Measurements from ENCODE around the gene TBX1. TPM values are rescaled to one million over a fixed set of nuclear protein-coding genes. Genes with fewer than 3 reads are reported as not detected.

TBX1 gene
- total RNA-seq, 1 donor = not detected

GRCh38 chr22:19714312-19715187 lies 46.0 kb upstream of the TBX1 start, which contains the start of gene SEPTIN5:
Gene SEPTIN5 (plus strand): TSS chr22:19714503. CDS start chr22:19714589, 86 bp downstream.
- H4K20me1 ChIP-seq (ENCODE audit: insufficient read depth, low read length) = peaks cover 4% of the 10 kb centered on the region
- H3K36me3 ChIP-seq (ENCODE audit: insufficient read depth, low read length) = no peaks in the 10 kb centered on the region
- H3K9me3 ChIP-seq (ENCODE audit: low read depth, low read length) = no peaks in the 10 kb centered on the region
- peaks cover 4% of the 10 kb centered on the region for H3K4me1 ChIP-seq (ENCODE audit: insufficient read depth, low read length)
- TF ChIP-seq, protein P1, sequence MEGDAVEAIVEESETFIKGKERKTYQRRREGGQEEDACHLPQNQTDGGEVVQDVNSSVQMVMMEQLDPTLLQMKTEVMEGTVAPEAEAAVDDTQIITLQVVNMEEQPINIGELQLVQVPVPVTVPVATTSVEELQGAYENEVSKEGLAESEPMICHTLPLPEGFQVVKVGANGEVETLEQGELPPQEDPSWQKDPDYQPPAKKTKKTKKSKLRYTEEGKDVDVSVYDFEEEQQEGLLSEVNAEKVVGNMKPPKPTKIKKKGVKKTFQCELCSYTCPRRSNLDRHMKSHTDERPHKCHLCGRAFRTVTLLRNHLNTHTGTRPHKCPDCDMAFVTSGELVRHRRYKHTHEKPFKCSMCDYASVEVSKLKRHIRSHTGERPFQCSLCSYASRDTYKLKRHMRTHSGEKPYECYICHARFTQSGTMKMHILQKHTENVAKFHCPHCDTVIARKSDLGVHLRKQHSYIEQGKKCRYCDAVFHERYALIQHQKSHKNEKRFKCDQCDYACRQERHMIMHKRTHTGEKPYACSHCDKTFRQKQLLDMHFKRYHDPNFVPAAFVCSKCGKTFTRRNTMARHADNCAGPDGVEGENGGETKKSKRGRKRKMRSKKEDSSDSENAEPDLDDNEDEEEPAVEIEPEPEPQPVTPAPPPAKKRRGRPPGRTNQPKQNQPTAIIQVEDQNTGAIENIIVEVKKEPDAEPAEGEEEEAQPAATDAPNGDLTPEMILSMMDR (IDR thresholded peaks at IDR 0.05; ENCODE audit: extremely low read depth, low read depth, low read length) = no peak
- H3K4me2 ChIP-seq (ENCODE audit: insufficient read depth, low read length) = peak within 1 kb of the TSS; percentile 81
- peak within 1 kb of the TSS; percentile 65 for H2AFZ ChIP-seq (ENCODE audit: low read length)
- peak; percentile 92 for DNase-seq (ENCODE audit: insufficient read length, low spot score, missing footprints)
- H3K27me3 ChIP-seq (ENCODE audit: insufficient read depth, low read length) = peaks cover 14% of the 10 kb centered on the region
- peak within 1 kb of the TSS; percentile 70 for H3K4me3 ChIP-seq (ENCODE audit: insufficient read depth, low read length)
- no peak within 1 kb of the TSS for H3K27ac ChIP-seq (ENCODE audit: low read depth, low read length)
- no peaks in the 10 kb centered on the region for H3K79me2 ChIP-seq (ENCODE audit: insufficient read depth, low read length)

- peak; percentile 72 for DNase-seq (ENCODE audit: insufficient read length, low spot score, missing footprints)
- no peak overlapping the region for H2AFZ ChIP-seq (ENCODE audit: low read length)
Observed at GRCh38 chr22:19715188-19715930, 45.2 kb upstream of the TBX1 start.

DNA sequence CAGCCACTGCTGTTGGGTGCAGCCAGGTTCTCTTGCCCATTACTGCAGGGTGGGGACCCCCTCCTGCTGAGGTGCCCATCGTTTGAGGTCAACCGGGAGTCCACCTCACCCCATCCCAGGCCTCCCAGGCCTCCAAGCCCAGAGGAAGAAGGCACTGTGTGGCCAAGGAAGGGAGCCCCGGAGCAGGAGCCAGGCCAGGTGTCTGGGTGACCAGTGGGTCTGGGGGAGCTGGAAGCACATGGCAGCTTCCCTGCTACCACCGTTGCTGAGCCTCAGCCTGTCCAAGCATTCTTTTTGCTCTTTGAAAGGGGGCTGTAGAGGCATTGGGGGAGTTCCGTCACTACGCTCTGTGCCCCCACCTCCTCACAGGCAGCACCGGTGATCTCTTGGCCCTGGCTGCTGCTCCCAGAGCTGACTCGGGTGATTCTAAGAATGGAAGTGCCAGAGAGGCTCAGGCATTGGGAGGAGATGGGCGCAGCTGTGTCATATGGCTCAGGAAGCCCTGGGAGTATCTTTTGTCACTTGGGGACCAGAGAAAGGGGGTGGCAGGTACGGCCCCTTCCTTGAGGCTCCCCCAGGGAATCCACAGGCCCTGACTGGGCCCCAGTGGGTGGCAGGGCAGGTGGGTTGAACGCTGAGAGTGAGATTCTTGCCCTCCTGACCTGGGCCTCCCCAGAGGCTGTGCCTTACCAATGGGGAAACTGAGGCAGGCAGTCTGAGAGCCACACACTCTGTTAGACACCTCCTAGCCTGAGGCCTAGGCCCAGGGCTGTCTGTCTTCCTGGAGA lies 44.3 kb upstream of the TBX1 start:
- Histone ChIP-seq H3K36me3 (ENCODE audit: insufficient read depth, low read length) (no peaks in the 10 kb centered on the region), H3K9me3 (ENCODE audit: low read depth, low read length) (no peaks in the 10 kb centered on the region), H3K79me2 (ENCODE audit: insufficient read depth, low read length) (no peaks in the 10 kb centered on the region), H3K27ac (ENCODE audit: low read depth, low read length) (no peak overlapping the region), H3K4me1 (ENCODE audit: insufficient read depth, low read length) (peaks cover 4% of the 10 kb centered on the region), H4K20me1 (ENCODE audit: insufficient read depth, low read length) (peaks cover 9% of the 10 kb centered on the region), H3K4me2 (ENCODE audit: insufficient read depth, low read length) (no peak overlapping the region), H2AFZ (ENCODE audit: low read length) (no peak overlapping the region), H3K4me3 (ENCODE audit: insufficient read depth, low read length) (no peak overlapping the region), H3K27me3 (ENCODE audit: insufficient read depth, low read length) (peaks cover 14% of the 10 kb centered on the region)
- TF ChIP-seq, protein P1 (IDR thresholded peaks at IDR 0.05; ENCODE audit: extremely low read depth, low read depth, low read length) = no peak
- peak; percentile 80 for DNase-seq (ENCODE audit: insufficient read length, low spot score, missing footprints)

More at GRCh38 chr22:19715188-19715930, 45.2 kb upstream of the TBX1 start:
- peak overlapping the region; percentile 81 for H3K4me2 ChIP-seq (ENCODE audit: insufficient read depth, low read length)
- no peaks in the 10 kb centered on the region for H3K79me2 ChIP-seq (ENCODE audit: insufficient read depth, low read length)
- peak overlapping the region; percentile 70 for H3K4me3 ChIP-seq (ENCODE audit: insufficient read depth, low read length)
- no peaks in the 10 kb centered on the region for H3K9me3 ChIP-seq (ENCODE audit: low read depth, low read length)
- H3K27ac ChIP-seq (ENCODE audit: low read depth, low read length) = no peak overlapping the region
- peaks cover 4% of the 10 kb centered on the region for H3K4me1 ChIP-seq (ENCODE audit: insufficient read depth, low read length)
- peaks cover 9% of the 10 kb centered on the region for H4K20me1 ChIP-seq (ENCODE audit: insufficient read depth, low read length)
- H3K27me3 ChIP-seq (ENCODE audit: insufficient read depth, low read length) = peaks cover 14% of the 10 kb centered on the region
- H3K36me3 ChIP-seq (ENCODE audit: insufficient read depth, low read length) = no peaks in the 10 kb centered on the region
- TF ChIP-seq, protein P1 (IDR thresholded peaks at IDR 0.05; ENCODE audit: extremely low read depth, low read depth, low read length) = no peak
